HG03378 (cell line): ENCODE data around the gene MAP4K3.
"Not testable (repeated sequence)": the region's sequence is repeated elsewhere in the genome, so short reads cannot be mapped to it uniquely, and the experiment has no call there.

ENCODE experiments used
- ATAC-seq: cut with Tn5 transposase; IDR thresholded peaks from one replicate; pipeline ENCODE4 v1.9.1; 2021; ENCODE audit warnings: mild to moderate bottlenecking, moderate library complexity; ENCODE audit not compliant: unreplicated experiment

Gene MAP4K3

DNA sequence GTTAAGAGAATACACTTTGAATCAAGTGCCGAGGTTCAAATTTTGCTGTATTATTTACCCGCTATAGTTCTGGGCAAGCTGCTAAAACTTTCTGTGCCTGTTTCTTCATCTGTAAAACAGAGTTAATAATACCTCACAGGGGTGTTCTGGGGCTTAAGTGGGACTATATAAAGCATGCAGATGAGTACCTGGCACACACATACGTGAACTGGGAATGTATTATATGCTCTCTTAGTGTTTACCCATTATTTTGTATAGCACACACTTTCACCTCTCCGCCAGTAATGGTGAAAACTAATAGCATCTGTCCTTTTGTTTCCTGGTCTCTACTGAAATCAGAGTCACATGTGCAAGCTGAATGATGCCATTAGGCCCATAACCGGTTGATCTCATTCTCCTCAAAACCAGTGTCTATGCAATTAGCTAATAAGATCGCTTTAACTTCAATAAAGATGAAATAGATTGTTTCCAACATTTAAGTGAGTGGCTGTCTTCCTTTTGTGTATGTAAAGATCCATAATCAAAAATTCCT, 189.5 kb downstream of the MAP4K3 start:
- no peak for ATAC-seq

DNA sequence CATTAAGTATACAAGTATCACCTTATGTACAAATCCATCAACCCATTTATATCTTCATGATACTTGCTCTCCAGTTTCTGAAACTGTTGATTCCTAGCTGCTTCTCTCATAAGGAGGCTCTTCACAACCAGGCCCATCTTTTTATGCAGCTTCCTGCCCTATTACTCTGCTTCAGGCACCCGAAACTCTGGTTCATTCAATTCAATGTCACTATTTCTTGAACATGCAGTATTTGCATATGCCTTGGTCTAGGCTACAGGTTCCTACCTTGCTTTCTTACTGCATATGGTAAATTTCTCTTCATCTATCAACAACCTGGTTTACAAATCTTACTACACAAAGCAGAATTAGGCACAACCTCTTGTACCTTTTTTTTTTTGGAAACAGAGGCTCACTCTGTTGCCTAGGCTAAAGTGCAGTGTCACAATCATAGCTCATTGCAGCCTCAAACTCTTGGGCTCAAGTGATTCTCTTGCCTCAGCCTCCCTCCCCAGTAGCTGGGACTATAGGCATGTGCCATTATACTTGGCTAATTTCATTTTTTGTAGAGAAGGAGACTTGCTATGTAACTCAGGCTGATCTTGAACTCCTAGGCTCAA, 190.6 kb downstream of the MAP4K3 start:
- ATAC-seq: no peak

GRCh38 chr2:39244963-39245625, 192.0 kb downstream of the MAP4K3 start:
- ATAC-seq: not testable (repeated sequence)

DNA sequence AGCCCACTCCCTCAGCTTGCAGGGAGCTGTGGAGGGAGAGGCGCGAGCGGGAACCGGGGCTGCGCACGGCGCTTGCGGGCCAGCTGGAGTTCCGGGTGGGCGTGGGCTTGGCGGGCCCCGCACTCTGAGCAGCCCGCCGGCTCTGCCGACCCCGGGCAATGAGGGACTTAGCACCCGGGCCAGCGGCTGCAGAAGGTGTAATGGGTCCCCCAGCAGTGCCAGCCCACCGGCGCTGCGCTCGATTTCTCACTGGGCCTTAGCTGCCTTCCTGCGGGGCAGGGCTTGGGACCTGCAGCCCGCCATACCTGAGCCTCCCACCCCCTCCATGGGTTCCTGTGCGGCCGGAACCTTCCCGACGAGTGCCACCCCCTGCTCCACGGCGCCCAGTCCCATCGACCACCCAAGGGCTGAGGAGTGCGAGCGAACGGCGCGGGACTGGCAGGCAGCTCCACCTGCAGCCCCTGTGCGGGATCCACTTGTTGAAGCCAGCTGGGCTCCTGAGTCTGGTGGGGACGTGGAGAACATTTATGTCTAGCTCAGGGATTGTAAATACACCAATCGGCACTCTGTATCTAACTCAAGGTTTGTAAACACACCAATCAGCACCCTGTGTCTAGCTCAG, 192.7 kb downstream of the MAP4K3 start:
- not testable (repeated sequence) for ATAC-seq

GRCh38 chr2:39243469-39244123, 193.5 kb downstream of the MAP4K3 start, which contains the start of gene CDKL4:
CDKL4 (minus strand) TSS chr2:39243970.
- no peak for ATAC-seq

- ATAC-seq: no peak
Measured at GRCh38 chr2:39241588-39241987, 195.5 kb downstream of the MAP4K3 start.

GRCh38 chr2:39240758-39241157, 196.3 kb downstream of the MAP4K3 start:
- ATAC-seq: no peak

GRCh38 chr2:39234754-39235153, 202.3 kb downstream of the MAP4K3 start:
- ATAC-seq: no peak

GRCh38 chr2:39232141-39232540, 204.9 kb downstream of the MAP4K3 start:
- no peak for ATAC-seq

GRCh38 chr2:39228413-39229209, 208.5 kb downstream of the MAP4K3 start:
- peak; percentile 25 for ATAC-seq

- ATAC-seq: peak; percentile 77
Measured at GRCh38 chr2:39227628-39228412, 209.3 kb downstream of the MAP4K3 start.

DNA sequence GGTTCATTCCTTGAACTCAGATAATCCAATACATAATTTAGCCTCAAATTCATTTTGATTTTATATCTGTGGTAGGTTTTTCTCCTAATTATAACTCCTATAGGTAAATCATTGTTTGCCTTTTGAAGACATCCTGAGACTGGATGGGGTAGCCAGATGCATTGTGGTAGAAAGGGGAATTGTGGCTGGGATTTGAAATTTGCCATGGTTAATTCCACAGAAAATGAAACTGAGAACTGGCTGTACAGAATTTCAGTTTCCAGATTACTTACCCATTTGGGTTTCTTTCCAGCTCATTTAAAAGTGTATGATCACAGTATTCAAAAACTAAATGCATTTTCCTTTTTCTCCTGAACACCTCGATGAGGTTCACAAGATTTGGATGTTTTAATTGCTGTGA, 211.5 kb downstream of the MAP4K3 start:
- ATAC-seq: no peak

GRCh38 chr2:39223909-39224308, 213.2 kb downstream of the MAP4K3 start:
- ATAC-seq: no peak

DNA sequence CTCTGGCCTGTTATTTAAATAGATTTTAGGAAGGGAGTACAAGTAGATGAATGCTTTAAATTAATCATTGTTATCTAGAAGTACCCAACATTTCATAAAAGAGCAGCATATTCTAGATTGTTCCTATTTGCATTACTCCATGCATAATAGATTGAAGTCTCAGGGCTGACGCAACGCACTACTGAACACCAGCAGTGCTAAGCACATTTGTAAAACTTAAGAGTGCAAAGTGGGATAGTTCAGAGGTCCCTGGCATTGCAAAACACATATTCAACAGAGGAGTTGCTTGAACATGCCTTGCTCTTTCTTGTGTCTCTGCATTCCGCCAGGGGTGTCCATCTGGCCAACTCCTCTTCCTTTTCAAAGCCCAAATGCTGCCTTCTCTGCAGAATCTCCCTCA, 215.6 kb downstream of the MAP4K3 start:
- no peak for ATAC-seq

DNA sequence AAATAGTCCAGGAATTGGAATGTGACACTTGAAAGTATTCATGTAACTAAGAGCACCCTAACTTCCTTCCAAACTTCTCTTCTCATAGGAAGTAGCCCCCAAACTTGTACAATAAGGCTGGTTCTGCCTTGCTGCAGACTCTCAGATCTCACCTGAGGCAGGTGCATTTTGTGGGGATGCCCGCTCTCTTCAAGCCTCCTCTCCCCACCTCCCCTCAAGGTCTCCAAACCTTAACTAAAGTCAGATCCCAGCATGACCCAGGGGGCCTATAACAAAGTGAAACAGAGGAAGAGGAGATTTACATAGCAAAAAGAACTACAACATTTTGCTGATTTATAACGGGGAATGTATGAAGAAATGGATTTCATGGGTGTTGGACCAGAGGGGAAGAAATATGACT, 216.9 kb downstream of the MAP4K3 start:
- ATAC-seq: no peak

GRCh38 chr2:39218391-39218790, 218.7 kb downstream of the MAP4K3 start:
- no peak for ATAC-seq

DNA sequence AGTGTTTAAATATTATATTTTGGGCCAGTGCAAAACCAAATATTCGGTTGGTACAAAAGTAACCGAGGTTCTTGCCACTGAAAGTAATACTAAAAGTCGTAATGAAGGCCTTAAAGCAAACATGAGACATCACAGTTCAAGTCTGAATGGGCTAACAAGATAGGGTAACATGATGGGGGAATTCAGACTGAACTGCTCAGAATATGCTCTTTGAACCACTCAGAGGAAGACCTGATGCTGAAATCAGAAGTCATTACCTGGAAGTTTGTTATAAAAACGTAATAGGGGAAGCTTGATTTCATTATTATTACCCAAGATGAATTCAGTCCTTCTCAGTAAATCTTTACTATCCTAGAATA, 219.9 kb downstream of the MAP4K3 start:
- no peak for ATAC-seq

GRCh38 chr2:39216346-39217191, 220.5 kb downstream of the MAP4K3 start:
- ATAC-seq: no peak

- no peak for ATAC-seq
Measured at GRCh38 chr2:39215545-39215944, 221.5 kb downstream of the MAP4K3 start.
